ENCODE measurements around the gene MRPL20.
"Not testable (repeated sequence)": the region's sequence is repeated elsewhere in the genome, so short reads cannot be mapped to it uniquely, and the experiment has no call there.

Gene MRPL20

GRCh38 chr1:1437033-1437903 is 30.2 kb upstream of the MRPL20 start:
- DNase-seq, result no peak

GRCh38 chr1:1436630-1437032 is 29.5 kb upstream of the MRPL20 start:
- DNase-seq, result no peak

GRCh38 chr1:1435911-1436629 is 29.0 kb upstream of the MRPL20 start:
- no peak for DNase-seq

- peak; percentile 57 to 59 for DNase-seq
Measured at GRCh38 chr1:1435106-1435903, 28.2 kb upstream of the MRPL20 start, which contains the start of gene VWA1. Gene VWA1 (plus strand): TSS chr1:1435690. CDS start chr1:1435749, 59 bp downstream.

- no peak for DNase-seq
Measured at GRCh38 chr1:1434824-1435105, 27.7 kb upstream of the MRPL20 start.

- DNase-seq, result no peak
Measured at GRCh38 chr1:1434131-1434823, 27.2 kb upstream of the MRPL20 start.

GRCh38 chr1:1433804-1434130 is 26.7 kb upstream of the MRPL20 start:
- DNase-seq, result peak; percentile 42 to 62

GRCh38 chr1:1432951-1433803 is 26.1 kb upstream of the MRPL20 start:
- DNase-seq, result no peak

- DNase-seq, result no peak
Measured at GRCh38 chr1:1432274-1432950, 25.3 kb upstream of the MRPL20 start.

GRCh38 chr1:1431845-1432273 is 24.8 kb upstream of the MRPL20 start:
- no peak for DNase-seq

- no peak for DNase-seq
Measured at GRCh38 chr1:1430992-1431844, 24.1 kb upstream of the MRPL20 start.

GRCh38 chr1:1430114-1430982 is 23.3 kb upstream of the MRPL20 start:
- no peak for DNase-seq

GRCh38 chr1:1429671-1430073 is 22.6 kb upstream of the MRPL20 start:
- DNase-seq, result no peak

- DNase-seq, result not testable (repeated sequence)
Measured at GRCh38 chr1:1428967-1429366, 21.9 kb upstream of the MRPL20 start.

GRCh38 chr1:1428174-1428573 is 21.1 kb upstream of the MRPL20 start:
- no peak for DNase-seq

- no peak for DNase-seq
Measured at GRCh38 chr1:1427820-1428148, 20.7 kb upstream of the MRPL20 start.

GRCh38 chr1:1427106-1427819 is 20.2 kb upstream of the MRPL20 start:
- no peak for DNase-seq

GRCh38 chr1:1426496-1427105 is 19.5 kb upstream of the MRPL20 start:
- no peak for DNase-seq

All from activated CD4-positive, alpha-beta T cell treated with anti-CD3 and anti-CD28 coated beads for 4 hours (primary cell).